Peyer's patch (tissue), 4 donors: ENCODE data around the gene EXOC1L. TPM values are rescaled to one million over a fixed set of nuclear protein-coding genes. Genes with fewer than 3 reads are reported as not detected.
A peak's percentile ranks its signal among the peaks of the same experiment; 100 is the strongest.

Experiments used
- DNase-seq, 3 donors: peaks; one replicate each; pipeline ENCODE4 v3.0.0-alpha.2; 2017 to 2019
- H3K27ac ChIP-seq, 4 donors: fragments of 200-600 bp; sonication (generic); one replicate each; pipeline ENCODE4 v1.5.1; 2016 to 2019
- H3K27me3 ChIP-seq, 2 donors: fragments of 200-600 bp; sonication (generic); one replicate each; pipeline ENCODE4 v1.5.1; 2019
- H3K36me3 ChIP-seq, 3 donors: fragments of 200-600 bp; sonication (generic); one replicate each; pipeline ENCODE4 v1.5.1; 2016 to 2019
- H3K4me1 ChIP-seq, 4 donors: fragments of 200-600 bp; sonication (generic); one replicate each; pipeline ENCODE4 v1.5.1; 2016 to 2019
- H3K4me3 ChIP-seq, 4 donors: fragments of 200-600 bp; sonication (generic); 1 replicate in 3 of 4; 2 replicates in 1 of 4; pipeline ENCODE4 v1.5.1; 2016 to 2019; ENCODE audit warnings: mild to moderate bottlenecking in 1 of 4
- H3K9me3 ChIP-seq, 4 donors: fragments of 200-600 bp; sonication (generic); one replicate each; pipeline ENCODE4 v1.5.1; 2016 to 2019; ENCODE audit warnings: mild to moderate bottlenecking in 1 of 4
- CTCF ChIP-seq, 6 experiments: fragments of 450-650 bp in 4 of 6; fragments of 200-600 bp in 2 of 6; sonication (generic) in 1 of 6; IDR thresholded peaks; one replicate each; pipeline ENCODE4 v1.5.1; 2017 to 2019; ENCODE audit warnings: antibody characterized with exemption in 6 of 6, mild to moderate bottlenecking in 3 of 6, moderate library complexity in 1 of 6
- POLR2A ChIP-seq, 2 donors: fragments of 450-650 bp; IDR thresholded peaks; one replicate each; pipeline ENCODE4 v1.5.1; 2017; ENCODE audit warnings: antibody characterized with exemption in 2 of 2, mild to moderate bottlenecking in 2 of 2, moderate library complexity in 2 of 2
- total RNA-seq, 4 donors: library from RNA; depleted of rRNA; stranded (reverse); fragments of >200 nt; gene quantifications; one replicate each; pipeline ENCODE4 v1.1.0, GENCODE V29; 2016

EXOC1L gene
- total RNA-seq, 4 donors from 2014 or later: not detected

- no peak for DNase-seq
- Histone ChIP-seq H3K4me3 (no peak overlapping the region), H3K27ac (no peak overlapping the region), H3K9me3 (no peaks in the 10 kb centered on the region), H3K36me3 (no peaks in the 10 kb centered on the region), H3K4me1 (no peaks in the 10 kb centered on the region), H3K27me3 (peaks cover 0 to 5% of the 10 kb centered on the region in 2 donors)
- TF ChIP-seq CTCF (IDR thresholded peaks at IDR 0.05): no peak
- no peak for TF ChIP-seq POLR2A (IDR thresholded peaks at IDR 0.05)
Measured at GRCh38 chr4:55791666-55792065, 27.9 kb upstream of the EXOC1L start.

- no peak for TF ChIP-seq POLR2A (IDR thresholded peaks at IDR 0.05)
- no peak for TF ChIP-seq CTCF (IDR thresholded peaks at IDR 0.05)
- Histone ChIP-seq H3K4me3 (peak overlapping the region in 1 of 4 donors; percentile 24), H3K9me3 (no peaks in the 10 kb centered on the region), H3K4me1 (no peaks in the 10 kb centered on the region), H3K36me3 (no peaks in the 10 kb centered on the region), H3K27me3 (peaks cover 0 to 5% of the 10 kb centered on the region in 2 donors), H3K27ac (no peak overlapping the region)
- no peak for DNase-seq
Measured at GRCh38 chr4:55793479-55793878, 26.1 kb upstream of the EXOC1L start.

GRCh38 chr4:55794053-55794452 lies 25.5 kb upstream of the EXOC1L start:
- TF ChIP-seq POLR2A (IDR thresholded peaks at IDR 0.05) (no peak), CTCF (IDR thresholded peaks at IDR 0.05) (no peak)
- no peaks in the 10 kb centered on the region for H3K4me1 ChIP-seq

GRCh38 chr4:55795341-55795740 lies 24.2 kb upstream of the EXOC1L start:
- peaks cover 0 to 5% of the 10 kb centered on the region in 2 donors for H3K27me3 ChIP-seq
- TF ChIP-seq CTCF (IDR thresholded peaks at IDR 0.05) (no peak), POLR2A (IDR thresholded peaks at IDR 0.05) (no peak)

More at GRCh38 chr4:55794053-55794452, 25.5 kb upstream of the EXOC1L start:
- H3K9me3 ChIP-seq: no peaks in the 10 kb centered on the region
- peaks cover 0 to 5% of the 10 kb centered on the region in 2 donors for H3K27me3 ChIP-seq
- DNase-seq: no peak
- no peak overlapping the region for H3K27ac ChIP-seq
- no peaks in the 10 kb centered on the region for H3K36me3 ChIP-seq
- H3K4me3 ChIP-seq: no peak overlapping the region

GRCh38 chr4:55801498-55801897 lies 18.1 kb upstream of the EXOC1L start:
- Histone ChIP-seq H3K4me1 (no peaks in the 10 kb centered on the region), H3K36me3 (no peaks in the 10 kb centered on the region), H3K9me3 (no peaks in the 10 kb centered on the region), H3K27me3 (no peaks in the 10 kb centered on the region), H3K4me3 (no peak overlapping the region), H3K27ac (no peak overlapping the region)
- no peak for DNase-seq
- no peak for TF ChIP-seq CTCF (IDR thresholded peaks at IDR 0.05)
- TF ChIP-seq POLR2A (IDR thresholded peaks at IDR 0.05): no peak

More at GRCh38 chr4:55795341-55795740, 24.2 kb upstream of the EXOC1L start:
- Histone ChIP-seq H3K27ac (no peak overlapping the region), H3K36me3 (no peaks in the 10 kb centered on the region), H3K4me1 (no peaks in the 10 kb centered on the region), H3K4me3 (no peak overlapping the region), H3K9me3 (no peaks in the 10 kb centered on the region)
- DNase-seq: no peak

- TF ChIP-seq CTCF (IDR thresholded peaks at IDR 0.05) (no peak), POLR2A (IDR thresholded peaks at IDR 0.05) (no peak)
- Histone ChIP-seq H3K36me3 (no peaks in the 10 kb centered on the region), H3K27ac (no peak overlapping the region), H3K4me3 (no peak overlapping the region), H3K4me1 (no peaks in the 10 kb centered on the region), H3K9me3 (no peaks in the 10 kb centered on the region), H3K27me3 (no peaks in the 10 kb centered on the region)
- no peak for DNase-seq
Measured at GRCh38 chr4:55807556-55807955, 12.0 kb upstream of the EXOC1L start.
